ENCODE data around the gene GRSF1. TPM values are rescaled to one million over a fixed set of nuclear protein-coding genes. Genes with fewer than 3 reads are reported as not detected.

Gene GRSF1
- total and polyA plus RNA-seq, 10 donors: 31.1 to 48.2 (median 39.6) TPM

- no peaks in the 10 kb centered on the region for H3K36me3 ChIP-seq
- H3K27me3 ChIP-seq (replicated peaks in 1 of 7): no peaks in the 10 kb centered on the region
- TF ChIP-seq POLR2A (IDR thresholded peaks at IDR 0.05): no peak
- no peak for TF ChIP-seq POLR2AphosphoS5 (IDR thresholded peaks at IDR 0.05)
- TF ChIP-seq CTCF (IDR thresholded peaks at IDR 0.05 in 8 of 11, conservative IDR thresholded peaks at IDR 0.05 in 3 of 11): no peak
- H3K4me1 ChIP-seq: peaks cover 0 to 20% (median 8%) of the 10 kb centered on the region in 6 donors
- intact Hi-C loops (cut with DNase I; ENCODE audit: low total_unique reads): no loop called here
- 72 to 83% (median 81%) methylated on average over 3 of the region's 3 CpGs for WGBS, 5 donors
- DNase-seq: no peak
- H3K27ac ChIP-seq: no peak overlapping the region
- H3K9me3 ChIP-seq: no peaks in the 10 kb centered on the region
- H3K4me3 ChIP-seq: no peak overlapping the region
These were observed 37.9 kb upstream of the GRSF1 start for GRCh38 chr4:70877556-70877955.

- peaks cover 0 to 20% (median 8%) of the 10 kb centered on the region in 6 donors for H3K4me1 ChIP-seq
- TF ChIP-seq CTCF (IDR thresholded peaks at IDR 0.05 in 8 of 11, conservative IDR thresholded peaks at IDR 0.05 in 3 of 11) (no peak), POLR2AphosphoS5 (IDR thresholded peaks at IDR 0.05) (no peak), POLR2A (IDR thresholded peaks at IDR 0.05) (no peak)
- H3K36me3 ChIP-seq: no peaks in the 10 kb centered on the region
- DNase-seq: no peak
- no peaks in the 10 kb centered on the region for H3K27me3 ChIP-seq (replicated peaks in 1 of 7)
- no peaks in the 10 kb centered on the region for H3K9me3 ChIP-seq
- H3K4me3 ChIP-seq: peak overlapping the region in 2 of 8 donors; percentile 9 to 55
- intact Hi-C loops (cut with DNase I; ENCODE audit: low total_unique reads): no loop called here
- WGBS, 5 donors: 58 to 79% (median 76%) methylated on average over 19 of the region's 19 CpGs
- no peak overlapping the region for H3K27ac ChIP-seq
These were observed 34.8 kb upstream of the GRSF1 start for GRCh38 chr4:70874268-70875156.

GRCh38 chr4:70873216-70873615 lies 33.5 kb upstream of the GRSF1 start:
- no peaks in the 10 kb centered on the region for H3K9me3 ChIP-seq
- intact Hi-C loops (cut with DNase I; ENCODE audit: low total_unique reads): no loop called here
- WGBS, 5 donors: 78 to 85% (median 81%) methylated on average over 3 of the region's 3 CpGs
- no peak overlapping the region for H3K4me3 ChIP-seq
- no peak for TF ChIP-seq POLR2AphosphoS5 (IDR thresholded peaks at IDR 0.05)
- TF ChIP-seq POLR2A (IDR thresholded peaks at IDR 0.05): no peak
- H3K27ac ChIP-seq: no peak overlapping the region
- no peak for DNase-seq
- no peaks in the 10 kb centered on the region for H3K36me3 ChIP-seq
- H3K4me1 ChIP-seq: peaks cover 0 to 20% (median 8%) of the 10 kb centered on the region in 6 donors
- H3K27me3 ChIP-seq (replicated peaks in 1 of 7): no peaks in the 10 kb centered on the region

- no peaks in the 10 kb centered on the region for H3K36me3 ChIP-seq
- H3K4me1 ChIP-seq: peaks cover 0 to 3% (median 0%) of the 10 kb centered on the region in 6 donors
- DNase-seq: no peak
- no peak overlapping the region for H3K27ac ChIP-seq
- H3K4me3 ChIP-seq: no peak overlapping the region
- TF ChIP-seq POLR2AphosphoS5 (IDR thresholded peaks at IDR 0.05) (no peak), CTCF (IDR thresholded peaks at IDR 0.05 in 8 of 11, conservative IDR thresholded peaks at IDR 0.05 in 3 of 11) (no peak), POLR2A (IDR thresholded peaks at IDR 0.05) (no peak)
- intact Hi-C loops (cut with DNase I; ENCODE audit: low total_unique reads): no loop called here
- H3K9me3 ChIP-seq: no peaks in the 10 kb centered on the region
- H3K27me3 ChIP-seq (replicated peaks in 1 of 7): no peaks in the 10 kb centered on the region
These were observed 29.1 kb upstream of the GRSF1 start for GRCh38 chr4:70868778-70869177.

Data from spleen (tissue), 11 donors.